Astrocyte of the spinal cord (primary cell): ENCODE measurements around the gene LRRC2.
"Not testable (repeated sequence)": the region's sequence is repeated elsewhere in the genome, so short reads cannot be mapped to it uniquely, and the experiment has no call there.

Experiments used
- DNase-seq: peaks from one replicate; pipeline ENCODE4 v3.0.0; 2011; ENCODE audit warnings: low read depth, low spot score
- H3K4me3 ChIP-seq: 2 replicates; pipeline ENCODE4 v1.5.1; 2011; ENCODE audit warnings: low read depth, mild to moderate bottlenecking, low read length, moderate library complexity
- CTCF ChIP-seq: IDR thresholded peaks from 2 replicates; pipeline ENCODE4 v1.5.1; 2012; ENCODE audit warnings: low read depth, mild to moderate bottlenecking, low read length, inconsistent platforms
- in situ Hi-C: cut with HindIII; loops from 2 replicates; pipeline ENCODE4 v1.10.0; 2017; ENCODE audit warnings: low sequenced_read_pairs

Gene LRRC2

GRCh38 chr3:46584598-46585467 is 18.7 kb upstream of the LRRC2 start:
- no peak for TF ChIP-seq CTCF
- in situ Hi-C loops: no loop called here
- no peak for DNase-seq
- H3K4me3 ChIP-seq: no peak overlapping the region

GRCh38 chr3:46580675-46581074 is 14.6 kb upstream of the LRRC2 start:
- in situ Hi-C loops: no loop called here
- TF ChIP-seq CTCF: no peak
- H3K4me3 ChIP-seq: no peak overlapping the region
- no peak for DNase-seq

GRCh38 chr3:46579756-46580286 is 13.7 kb upstream of the LRRC2 start:
- H3K4me3 ChIP-seq: no peak overlapping the region
- DNase-seq: no peak
- TF ChIP-seq CTCF: no peak
- in situ Hi-C loops: no loop called here

- in situ Hi-C loops: no loop called here
Observed at GRCh38 chr3:46578973-46579755, 13.1 kb upstream of the LRRC2 start.

GRCh38 chr3:46577580-46578249 is 11.6 kb upstream of the LRRC2 start:
- in situ Hi-C loops, H3K4me3 ChIP-seq, DNase-seq: not testable (repeated sequence)

More at GRCh38 chr3:46578973-46579755, 13.1 kb upstream of the LRRC2 start:
- no peak for TF ChIP-seq CTCF
- no peak overlapping the region for H3K4me3 ChIP-seq
- no peak for DNase-seq

- H3K4me3 ChIP-seq: no peak overlapping the region
- in situ Hi-C loops: no loop called here
Observed at GRCh38 chr3:46576879-46577278, 10.8 kb upstream of the LRRC2 start.

More at GRCh38 chr3:46576879-46577278, 10.8 kb upstream of the LRRC2 start:
- no peak for DNase-seq
- no peak for TF ChIP-seq CTCF
